Neural crest cell (in vitro differentiated cells): Measurements from ENCODE around the gene GPSM1. TPM values are rescaled to one million over a fixed set of nuclear protein-coding genes. Genes with fewer than 3 reads are reported as not detected.

ENCODE experiments used
- DNase-seq: peaks from one replicate; pipeline ENCODE4 v3.0.0; 2021; ENCODE audit warnings: low read depth, mixed read lengths, low spot score
- H3K27ac Mint-ChIP-seq: one replicate; pipeline ENCODE4 v1.8.0; 2021; ENCODE audit warnings: mild to moderate bottlenecking, mixed read lengths; ENCODE audit not compliant: unreplicated experiment
- H3K27me3 Mint-ChIP-seq: 2 replicates; pipeline ENCODE4 v1.8.0; 2021; ENCODE audit warnings: low read depth, mild to moderate bottlenecking, mixed read lengths
- H3K36me3 Mint-ChIP-seq: 2 replicates; pipeline ENCODE4 v1.8.0; 2021; ENCODE audit warnings: low read depth, mild to moderate bottlenecking, mixed read lengths
- H3K4me1 Mint-ChIP-seq: 2 replicates; pipeline ENCODE4 v1.8.0; 2021; ENCODE audit warnings: mixed read lengths
- H3K4me3 Mint-ChIP-seq: one replicate; pipeline ENCODE4 v1.8.0; 2021; ENCODE audit warnings: mild to moderate bottlenecking, mixed read lengths
- H3K9me3 Mint-ChIP-seq: 2 replicates; pipeline ENCODE4 v1.8.0; 2021; ENCODE audit warnings: mixed read lengths
- total RNA-seq: library from RNA; stranded (reverse); gene quantifications from 2 replicates; pipeline ENCODE4 v1.2.1, GENCODE V29; 2021
- TF ChIP-seq, protein P1 (sequence below): fragments of 200-600 bp; sonication (generic); conservative IDR thresholded peaks from 2 replicates; pipeline ENCODE4 v1.5.0; 2021; ENCODE audit warnings: antibody characterized with exemption, mild to moderate bottlenecking

The GPSM1 gene
- total RNA-seq, 1 donor from 2014 or later = 56.7 TPM

DNA sequence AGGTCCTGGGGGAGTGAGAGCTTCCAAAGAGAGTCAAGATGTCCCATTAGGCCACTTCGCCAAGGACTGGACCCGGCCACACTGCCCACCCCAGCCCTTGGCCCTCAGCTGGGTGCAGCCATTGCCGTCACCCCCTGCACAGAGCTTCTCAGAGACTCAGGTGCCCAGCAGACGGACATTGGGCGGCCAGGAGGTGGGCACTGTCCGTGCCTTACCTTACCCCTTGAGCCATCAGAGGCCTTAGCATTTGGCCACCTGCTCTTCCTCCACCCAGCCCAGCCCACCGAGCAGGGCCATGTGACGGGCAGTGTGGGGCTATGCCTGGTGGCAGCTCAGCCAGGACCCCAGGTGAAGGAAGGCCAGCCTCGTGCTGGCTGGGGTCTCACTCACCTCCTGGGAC, 39.5 kb downstream of the GPSM1 start:
- TF ChIP-seq, protein P1, sequence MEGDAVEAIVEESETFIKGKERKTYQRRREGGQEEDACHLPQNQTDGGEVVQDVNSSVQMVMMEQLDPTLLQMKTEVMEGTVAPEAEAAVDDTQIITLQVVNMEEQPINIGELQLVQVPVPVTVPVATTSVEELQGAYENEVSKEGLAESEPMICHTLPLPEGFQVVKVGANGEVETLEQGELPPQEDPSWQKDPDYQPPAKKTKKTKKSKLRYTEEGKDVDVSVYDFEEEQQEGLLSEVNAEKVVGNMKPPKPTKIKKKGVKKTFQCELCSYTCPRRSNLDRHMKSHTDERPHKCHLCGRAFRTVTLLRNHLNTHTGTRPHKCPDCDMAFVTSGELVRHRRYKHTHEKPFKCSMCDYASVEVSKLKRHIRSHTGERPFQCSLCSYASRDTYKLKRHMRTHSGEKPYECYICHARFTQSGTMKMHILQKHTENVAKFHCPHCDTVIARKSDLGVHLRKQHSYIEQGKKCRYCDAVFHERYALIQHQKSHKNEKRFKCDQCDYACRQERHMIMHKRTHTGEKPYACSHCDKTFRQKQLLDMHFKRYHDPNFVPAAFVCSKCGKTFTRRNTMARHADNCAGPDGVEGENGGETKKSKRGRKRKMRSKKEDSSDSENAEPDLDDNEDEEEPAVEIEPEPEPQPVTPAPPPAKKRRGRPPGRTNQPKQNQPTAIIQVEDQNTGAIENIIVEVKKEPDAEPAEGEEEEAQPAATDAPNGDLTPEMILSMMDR = no peak
- Mint-ChIP-seq H3K27me3 (peaks cover 6% of the 10 kb centered on the region), H3K27ac (peak overlapping the region; percentile 35), H3K9me3 (no peaks in the 10 kb centered on the region), H3K4me3 (peak overlapping the region; percentile 57), H3K4me1 (peaks cover 5% of the 10 kb centered on the region), H3K36me3 (no peaks in the 10 kb centered on the region)
- DNase-seq = no peak

DNA sequence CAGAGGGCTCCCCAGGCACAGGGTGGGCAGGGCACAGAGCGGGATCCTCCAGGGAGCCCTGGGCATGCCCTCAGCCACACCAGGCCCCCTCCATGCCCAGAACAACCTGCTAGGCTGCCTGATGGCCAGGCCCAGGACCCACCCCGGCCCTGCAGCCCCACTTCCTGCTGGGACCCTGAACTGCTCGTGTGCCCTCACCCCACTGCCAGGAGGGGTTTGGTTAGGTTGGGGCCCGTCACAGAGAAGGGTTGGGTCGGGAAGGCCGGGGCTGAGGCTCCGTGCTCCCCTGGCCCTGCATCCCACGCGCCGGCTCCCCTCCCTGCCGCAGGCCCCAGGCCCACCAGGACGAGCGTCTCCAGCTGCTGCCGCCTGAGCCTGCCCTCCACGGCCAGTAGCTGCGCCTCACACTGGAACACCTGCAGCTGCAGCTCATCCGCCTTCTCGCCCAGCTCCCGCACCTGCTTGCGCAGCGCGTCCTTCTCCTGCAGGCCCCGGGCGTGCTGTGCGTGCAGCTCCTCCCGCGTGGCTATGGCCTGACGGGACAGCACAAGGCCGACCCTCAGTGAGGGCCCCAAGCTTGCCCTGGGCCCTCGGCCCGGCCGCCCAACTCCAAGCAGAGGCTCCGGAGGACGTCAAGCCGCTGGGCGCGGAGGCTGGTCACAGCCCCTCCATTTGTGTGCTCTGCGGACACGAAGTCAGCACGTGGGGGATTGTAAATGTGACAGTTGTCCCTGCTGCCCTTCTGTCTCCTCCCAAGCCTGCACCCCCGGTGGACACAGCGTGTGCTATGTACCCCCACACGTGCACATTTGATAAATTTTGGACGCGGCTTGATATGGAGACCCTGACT, 40.2 kb downstream of the GPSM1 start:
- Mint-ChIP-seq H3K27me3 (peaks cover 5% of the 10 kb centered on the region), H3K9me3 (no peaks in the 10 kb centered on the region), H3K36me3 (no peaks in the 10 kb centered on the region), H3K4me1 (peaks cover 5% of the 10 kb centered on the region), H3K27ac (peak overlapping the region; percentile 93), H3K4me3 (peak overlapping the region; percentile 38)
- TF ChIP-seq, protein P1 = no peak
- no peak for DNase-seq

DNA sequence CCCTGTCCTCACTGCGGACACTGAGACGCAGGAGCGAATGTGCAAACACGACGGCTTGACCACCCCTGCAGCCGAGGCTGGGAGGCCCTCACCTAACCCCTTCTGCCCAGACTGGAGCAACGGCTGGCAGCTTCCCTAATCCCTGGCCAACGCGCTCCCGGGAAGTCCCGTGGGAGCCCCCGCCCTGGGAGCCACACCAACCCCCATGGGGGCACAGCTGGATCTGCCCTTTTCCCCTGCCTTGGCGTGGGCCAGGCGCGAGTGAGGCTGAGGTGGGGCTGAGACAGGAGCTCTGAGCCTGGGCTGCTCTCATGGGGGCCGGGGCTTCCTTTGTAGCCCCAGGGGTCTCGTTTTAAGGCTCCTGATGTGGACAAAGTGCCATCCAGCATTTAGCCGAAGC, 40.9 kb downstream of the GPSM1 start:
- peak overlapping the region; percentile 93 for H3K27ac Mint-ChIP-seq
- no peaks in the 10 kb centered on the region for H3K9me3 Mint-ChIP-seq
- TF ChIP-seq, protein P1 = no peak
- peaks cover 7% of the 10 kb centered on the region for H3K4me1 Mint-ChIP-seq
- peak overlapping the region; percentile 38 for H3K4me3 Mint-ChIP-seq
- H3K36me3 Mint-ChIP-seq = no peaks in the 10 kb centered on the region
- DNase-seq = no peak
- no peaks in the 10 kb centered on the region for H3K27me3 Mint-ChIP-seq

DNA sequence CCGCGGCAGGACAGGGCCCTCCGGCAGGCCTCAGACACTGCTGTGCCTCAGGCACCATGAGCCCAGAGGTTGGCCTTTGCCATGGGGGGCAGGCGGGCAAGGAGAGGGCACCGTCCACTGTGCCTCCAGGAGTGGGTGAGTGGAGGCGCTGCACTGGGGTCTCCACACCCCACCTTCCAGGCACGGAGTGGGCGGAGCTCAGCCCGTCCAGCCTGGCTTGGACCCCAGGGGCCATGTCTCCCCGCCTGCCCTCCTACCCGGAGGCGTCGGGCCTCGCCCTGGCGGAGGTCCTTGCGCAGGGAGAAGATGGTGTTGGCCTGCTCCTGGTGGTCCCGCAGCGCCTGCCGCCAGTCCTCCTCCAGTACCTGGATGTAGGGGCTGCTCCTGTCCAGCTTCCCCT, 42.7 kb downstream of the GPSM1 start:
- TF ChIP-seq, protein P1 = no peak
- Mint-ChIP-seq H3K9me3 (no peaks in the 10 kb centered on the region), H3K4me1 (peaks cover 10% of the 10 kb centered on the region), H3K27me3 (no peaks in the 10 kb centered on the region), H3K4me3 (no peak overlapping the region), H3K27ac (no peak overlapping the region), H3K36me3 (no peaks in the 10 kb centered on the region)
- no peak for DNase-seq

DNA sequence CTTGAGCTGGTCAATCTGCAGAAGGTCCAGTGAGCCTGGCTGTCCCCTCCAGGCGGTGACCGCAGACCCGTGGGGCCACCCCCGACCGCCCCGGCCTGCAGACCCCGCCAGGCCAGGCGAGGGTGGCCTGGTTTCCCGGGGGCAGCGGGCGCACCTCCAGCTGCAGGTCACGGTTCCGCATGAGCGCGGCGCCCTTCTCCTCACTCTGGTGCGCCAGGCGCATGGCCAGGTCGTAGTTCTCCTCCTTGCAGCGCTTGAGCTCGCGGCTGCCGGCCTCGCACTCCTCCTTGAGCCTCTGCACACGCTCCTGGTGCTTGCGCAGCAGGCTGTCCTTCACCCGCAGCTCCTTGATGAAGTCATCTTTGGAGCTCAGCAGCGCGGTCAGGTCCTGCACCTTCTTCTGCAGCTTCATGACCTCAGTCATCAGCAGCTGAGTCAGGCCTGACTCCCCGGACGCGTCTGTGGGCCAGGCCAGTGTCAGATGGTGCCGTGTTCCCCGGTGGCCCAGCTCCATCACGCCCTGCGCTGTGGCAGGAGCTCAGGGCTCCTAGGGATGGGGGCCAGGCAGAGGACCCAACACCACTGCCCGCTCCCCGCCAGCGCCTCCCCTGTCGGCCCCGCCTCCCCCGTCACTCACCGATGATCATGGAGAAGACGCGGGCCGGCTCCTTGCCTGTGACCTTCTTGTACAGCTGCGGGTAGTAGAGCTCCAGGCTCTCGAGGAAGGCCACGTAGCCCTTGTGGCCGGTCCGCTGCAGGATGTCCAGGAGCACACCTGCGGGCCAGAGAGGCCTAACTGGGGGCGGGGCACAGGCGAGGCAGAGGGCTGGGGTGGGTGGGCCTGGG, 43.6 kb downstream of the GPSM1 start:
- Mint-ChIP-seq H3K27me3 (no peaks in the 10 kb centered on the region), H3K27ac (no peak overlapping the region), H3K9me3 (no peaks in the 10 kb centered on the region), H3K4me1 (peaks cover 10% of the 10 kb centered on the region), H3K36me3 (no peaks in the 10 kb centered on the region), H3K4me3 (no peak overlapping the region)
- no peak for DNase-seq
- TF ChIP-seq, protein P1 = no peak
